Measurements from ENCODE around the gene ERC2. TPM values are rescaled to one million over a fixed set of nuclear protein-coding genes. Genes with fewer than 3 reads are reported as not detected.

ERC2 gene
- total RNA-seq, 1 experiment from 2014 or later = 0.90 TPM

- ChIA-PET CTCF (no interaction called here), POLR2A (ENCODE audit: low non-redundant PET) (no interaction called here)
- no peaks in the 10 kb centered on the region for H3K27me3 ChIP-seq (replicated peaks; ENCODE audit: insufficient read depth, low read depth, low read length, poor library complexity)
- no peaks in the 10 kb centered on the region for H3K9me3 ChIP-seq (ENCODE audit: low read depth, low read length, poor library complexity, severe bottlenecking)
- no peak for TF ChIP-seq EZH2 (IDR thresholded peaks at IDR 0.05; ENCODE audit: borderline replicate concordance, low read depth, low read length, poor library complexity, severe bottlenecking)
- no peak for TF ChIP-seq CTCF (conservative IDR thresholded peaks at IDR 0.05; ENCODE audit: low read depth, low read length)
- H3K4me1 ChIP-seq (ENCODE audit: insufficient read depth, low read length, poor library complexity, severe bottlenecking) = no peaks in the 10 kb centered on the region
- BruUV-seq (replicated peaks) = no TSS peak
- H3K36me3 ChIP-seq (ENCODE audit: insufficient read depth, low read length, poor library complexity, severe bottlenecking) = no peaks in the 10 kb centered on the region
- no peak for DNase-seq (ENCODE audit: low spot score)
- H3K27ac ChIP-seq (ENCODE audit: low read depth, low read length, poor library complexity, severe bottlenecking) = no peak overlapping the region
- intact Hi-C loops (cut with micrococcal nuclease; ENCODE audit: unreplicated experiment) = no loop called here
- no peak overlapping the region for H3K4me3 ChIP-seq (ENCODE audit: low read depth, low read length, poor library complexity, severe bottlenecking)
These were observed 967.5 kb downstream of the ERC2 start for GRCh38 chr3:55500555-55501330.

- ChIA-PET POLR2A (ENCODE audit: low non-redundant PET) (no interaction called here), CTCF (no interaction called here)
- DNase-seq (ENCODE audit: low spot score) = no peak
- no peaks in the 10 kb centered on the region for H3K4me1 ChIP-seq (ENCODE audit: insufficient read depth, low read length, poor library complexity, severe bottlenecking)
- intact Hi-C loops (cut with micrococcal nuclease; ENCODE audit: unreplicated experiment) = no loop called here
- H3K36me3 ChIP-seq (ENCODE audit: insufficient read depth, low read length, poor library complexity, severe bottlenecking) = no peaks in the 10 kb centered on the region
- H3K27ac ChIP-seq (ENCODE audit: low read depth, low read length, poor library complexity, severe bottlenecking) = no peak overlapping the region
- H3K9me3 ChIP-seq (ENCODE audit: low read depth, low read length, poor library complexity, severe bottlenecking) = no peaks in the 10 kb centered on the region
- BruUV-seq (replicated peaks) = no TSS peak
- no peaks in the 10 kb centered on the region for H3K27me3 ChIP-seq (replicated peaks; ENCODE audit: insufficient read depth, low read depth, low read length, poor library complexity)
- no peak overlapping the region for H3K4me3 ChIP-seq (ENCODE audit: low read depth, low read length, poor library complexity, severe bottlenecking)
- TF ChIP-seq CTCF (conservative IDR thresholded peaks at IDR 0.05; ENCODE audit: low read depth, low read length) (no peak), EZH2 (IDR thresholded peaks at IDR 0.05; ENCODE audit: borderline replicate concordance, low read depth, low read length, poor library complexity, severe bottlenecking) (no peak)
These were observed 969.7 kb downstream of the ERC2 start for GRCh38 chr3:55498520-55498919.

DNA sequence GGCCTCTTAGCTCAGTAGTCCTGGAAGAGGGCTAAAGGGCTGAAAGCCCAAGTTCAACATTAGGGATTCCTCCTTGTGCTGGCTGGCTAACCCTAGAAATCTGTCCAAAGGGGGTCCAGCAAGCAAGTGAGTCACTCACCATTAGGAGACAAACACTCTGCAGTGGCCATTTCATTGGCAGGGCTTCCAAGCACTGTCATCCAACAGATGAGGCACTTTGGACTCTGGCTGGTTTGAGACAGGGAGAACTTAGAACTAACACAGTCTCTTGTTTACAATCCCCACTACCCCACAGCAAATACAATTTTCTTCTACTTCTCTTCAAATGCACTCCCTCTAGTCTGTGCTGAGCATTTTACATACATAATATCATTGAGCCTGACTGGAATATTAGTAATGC is 971.0 kb downstream of the ERC2 start:
- intact Hi-C loops (cut with micrococcal nuclease; ENCODE audit: unreplicated experiment) = no loop called here
- no peak overlapping the region for H3K27ac ChIP-seq (ENCODE audit: low read depth, low read length, poor library complexity, severe bottlenecking)
- no peaks in the 10 kb centered on the region for H3K36me3 ChIP-seq (ENCODE audit: insufficient read depth, low read length, poor library complexity, severe bottlenecking)
- TF ChIP-seq EZH2 (IDR thresholded peaks at IDR 0.05; ENCODE audit: borderline replicate concordance, low read depth, low read length, poor library complexity, severe bottlenecking) (no peak), CTCF (conservative IDR thresholded peaks at IDR 0.05; ENCODE audit: low read depth, low read length) (no peak)
- H3K4me3 ChIP-seq (ENCODE audit: low read depth, low read length, poor library complexity, severe bottlenecking) = no peak overlapping the region
- no peaks in the 10 kb centered on the region for H3K4me1 ChIP-seq (ENCODE audit: insufficient read depth, low read length, poor library complexity, severe bottlenecking)
- CTCF ChIA-PET = no interaction called here
- H3K27me3 ChIP-seq (replicated peaks; ENCODE audit: insufficient read depth, low read depth, low read length, poor library complexity) = no peaks in the 10 kb centered on the region
- DNase-seq (ENCODE audit: low spot score) = no peak
- no TSS peak for BruUV-seq (replicated peaks)
- POLR2A ChIA-PET (ENCODE audit: low non-redundant PET) = no interaction called here
- H3K9me3 ChIP-seq (ENCODE audit: low read depth, low read length, poor library complexity, severe bottlenecking) = no peaks in the 10 kb centered on the region

Data from A673 (cell line).